ENCODE data around the gene CERS6.
A peak's percentile ranks its signal among the peaks of the same experiment; 100 is the strongest.
"Not testable (repeated sequence)": the region's sequence is repeated elsewhere in the genome, so short reads cannot be mapped to it uniquely, and the experiment has no call there.

The CERS6 gene

DNA sequence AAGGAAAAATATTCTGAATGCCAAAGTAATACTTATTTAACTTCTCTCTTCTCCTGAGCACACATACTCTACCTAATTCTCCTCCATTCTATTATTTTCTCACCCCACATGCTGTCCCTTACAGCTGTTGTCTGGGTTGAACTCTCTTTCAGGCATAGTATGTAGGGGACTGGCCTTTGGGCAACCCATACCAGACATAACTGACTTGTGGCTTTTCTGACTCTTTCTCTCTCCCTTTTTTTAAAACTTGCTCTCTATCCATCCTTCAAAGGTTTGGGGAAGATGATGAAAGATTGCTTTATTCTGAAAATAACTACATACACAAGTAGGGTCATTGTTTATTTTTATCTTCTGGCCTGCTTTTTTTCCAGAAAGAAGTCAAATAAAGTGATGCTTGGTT is 276.4 kb downstream of the CERS6 start:
- DNase-seq (ENCODE audit: low spot score), result no peak

DNA sequence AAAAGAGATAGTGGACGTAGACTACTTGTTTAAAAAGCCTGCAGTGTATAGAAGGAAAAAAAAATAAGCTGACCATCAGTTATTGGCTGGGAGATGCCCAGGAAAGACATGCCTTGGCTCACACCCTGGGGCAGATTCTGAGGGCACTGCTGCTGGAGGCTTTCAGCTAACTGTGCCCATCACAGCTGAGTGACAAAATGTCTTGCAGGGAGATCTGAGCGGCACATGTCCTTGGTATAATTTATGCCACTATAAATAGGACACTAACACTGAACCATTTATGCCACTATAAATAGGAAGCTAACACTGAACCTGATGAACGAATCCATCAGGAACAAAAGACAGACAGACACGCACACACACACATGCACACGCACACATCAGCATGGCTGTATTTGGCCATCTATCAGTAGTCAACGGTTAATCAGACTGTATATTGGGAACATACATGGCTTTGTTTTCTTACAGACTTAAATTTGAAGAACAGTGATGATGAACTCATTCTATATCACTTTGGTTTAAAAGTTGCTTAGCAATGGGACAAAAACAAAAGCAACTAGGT is 278.2 kb downstream of the CERS6 start:
- no peak for DNase-seq (ENCODE audit: low spot score)

DNA sequence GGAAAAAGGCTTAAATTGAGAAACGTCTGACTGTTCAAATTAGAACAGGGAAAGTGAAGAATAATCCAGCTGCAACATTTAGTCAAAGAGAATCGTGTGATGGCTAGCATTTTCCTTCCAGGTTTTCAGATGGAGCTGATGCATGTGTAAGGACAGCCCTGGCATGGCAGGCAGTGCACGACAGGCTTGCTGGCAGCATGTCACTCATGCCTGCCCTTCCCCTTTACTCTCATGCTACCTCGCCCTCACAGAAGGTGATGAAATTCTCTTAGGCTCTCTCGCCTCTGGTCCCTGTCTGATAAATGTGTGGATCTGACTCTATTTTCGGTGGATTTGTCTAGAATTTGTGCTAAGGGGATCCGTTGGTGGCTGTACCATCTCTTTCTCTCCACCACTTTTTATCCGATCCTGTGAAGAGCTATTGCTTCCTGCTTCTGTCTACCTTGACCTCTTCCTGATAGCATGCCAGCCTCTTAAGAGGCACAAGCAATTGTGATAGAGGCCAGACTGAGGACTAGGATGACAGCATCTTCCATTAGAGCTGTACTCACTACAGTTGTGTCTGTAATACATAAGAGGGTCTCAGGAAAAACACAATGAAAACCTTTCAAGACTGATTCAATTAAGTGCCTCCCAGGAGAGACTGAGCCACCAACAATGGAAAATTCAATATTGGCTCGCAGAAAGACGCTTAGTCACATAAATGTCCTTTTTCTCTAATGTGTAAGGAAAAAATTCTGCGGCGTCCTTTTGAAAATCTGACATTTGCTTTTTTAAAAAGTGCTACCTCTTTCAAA is 280.8 kb downstream of the CERS6 start:
- DNase-seq (ENCODE audit: low spot score), result no peak

DNA sequence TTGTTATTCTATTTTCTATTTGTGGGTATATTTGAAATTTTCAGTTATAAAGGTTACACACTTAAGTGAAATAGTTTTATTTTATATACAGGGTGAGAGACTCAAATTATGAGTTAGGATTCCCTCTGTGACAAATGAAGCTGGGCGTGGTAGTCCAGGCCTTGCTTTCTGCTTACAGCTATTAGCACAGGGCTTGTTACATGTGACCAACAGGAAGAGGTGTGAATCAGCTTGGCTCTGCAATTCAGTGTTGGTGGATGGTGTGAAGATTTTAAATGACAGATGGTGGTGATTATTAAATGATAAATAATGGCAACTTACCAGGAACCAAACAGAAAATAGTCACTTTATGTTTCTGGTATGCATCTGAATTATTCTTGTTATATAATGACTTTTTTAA is 282.0 kb downstream of the CERS6 start:
- peak; percentile 36 for DNase-seq (ENCODE audit: low spot score)

GRCh38 chr2:168740360-168740759 is 284.3 kb downstream of the CERS6 start:
- no peak for DNase-seq (ENCODE audit: low spot score)

DNA sequence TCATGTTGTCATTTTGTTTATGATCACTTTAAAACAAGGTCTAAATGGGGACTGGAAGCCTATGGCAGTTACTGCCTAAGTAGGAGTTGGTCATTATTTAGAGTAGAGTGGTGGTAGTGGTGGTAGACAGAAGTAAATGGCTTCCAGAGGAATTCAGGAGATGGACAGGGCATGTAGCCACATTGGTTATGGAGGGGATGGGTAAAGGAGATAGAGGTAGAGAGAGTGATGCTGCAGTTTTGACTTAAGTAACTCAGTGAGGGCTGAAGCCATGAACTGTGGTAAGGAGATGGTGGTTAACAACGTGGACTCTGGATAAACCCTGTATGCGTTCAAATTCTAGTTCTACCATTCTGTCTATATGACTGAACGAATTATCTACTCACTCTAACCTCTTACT is 284.7 kb downstream of the CERS6 start:
- no peak for DNase-seq (ENCODE audit: low spot score)

GRCh38 chr2:168742258-168742932 is 286.3 kb downstream of the CERS6 start:
- no peak for DNase-seq (ENCODE audit: low spot score)

DNA sequence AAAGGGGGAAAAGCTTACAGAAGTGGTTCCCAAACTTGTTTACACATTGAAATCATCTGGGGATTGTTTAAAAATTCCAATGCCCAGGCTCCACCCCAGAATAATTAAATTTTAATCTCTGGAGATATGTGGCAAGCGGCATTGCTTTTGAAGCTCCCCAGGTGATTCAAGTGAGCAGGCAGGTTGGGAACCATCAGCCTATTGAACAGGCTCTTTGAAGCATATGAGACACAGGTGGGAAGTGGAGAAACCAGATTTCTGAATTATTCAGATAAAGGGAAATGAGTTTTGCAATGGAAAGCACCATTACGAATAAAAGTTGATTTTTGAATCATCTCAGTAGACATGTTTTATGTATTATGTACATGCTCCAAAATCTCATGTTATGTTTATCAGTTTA is 288.8 kb downstream of the CERS6 start:
- no peak for DNase-seq (ENCODE audit: low spot score)

GRCh38 chr2:168748461-168748860 is 292.4 kb downstream of the CERS6 start:
- no peak for DNase-seq (ENCODE audit: low spot score)

DNA sequence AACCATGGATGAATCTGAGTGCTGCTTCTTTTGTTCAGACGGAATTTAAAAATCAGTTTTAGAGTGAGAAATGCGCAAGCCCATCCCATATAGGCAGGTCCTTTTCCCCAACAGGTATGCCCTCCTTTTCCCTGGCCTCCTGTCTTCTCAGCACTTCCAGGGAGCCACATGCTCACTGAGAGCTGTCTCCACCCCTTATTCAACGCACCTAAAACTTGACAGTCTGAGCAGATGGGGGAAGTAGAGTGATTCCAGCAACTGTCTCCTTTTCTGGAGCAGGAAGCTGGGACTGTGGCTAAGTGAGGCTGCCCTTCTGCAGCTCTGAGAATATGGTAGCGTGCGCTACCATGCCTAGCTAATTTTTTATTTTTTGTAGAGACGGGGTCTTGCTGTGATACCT is 293.2 kb downstream of the CERS6 start:
- no peak for DNase-seq (ENCODE audit: low spot score)

GRCh38 chr2:168751104-168751740 is 295.1 kb downstream of the CERS6 start:
- DNase-seq (ENCODE audit: low spot score), result no peak

- DNase-seq (ENCODE audit: low spot score), result no peak
These were observed 296.3 kb downstream of the CERS6 start for GRCh38 chr2:168752361-168752760.

- DNase-seq (ENCODE audit: low spot score), result no peak
These were observed 297.8 kb downstream of the CERS6 start for GRCh38 chr2:168753765-168754329.

DNA sequence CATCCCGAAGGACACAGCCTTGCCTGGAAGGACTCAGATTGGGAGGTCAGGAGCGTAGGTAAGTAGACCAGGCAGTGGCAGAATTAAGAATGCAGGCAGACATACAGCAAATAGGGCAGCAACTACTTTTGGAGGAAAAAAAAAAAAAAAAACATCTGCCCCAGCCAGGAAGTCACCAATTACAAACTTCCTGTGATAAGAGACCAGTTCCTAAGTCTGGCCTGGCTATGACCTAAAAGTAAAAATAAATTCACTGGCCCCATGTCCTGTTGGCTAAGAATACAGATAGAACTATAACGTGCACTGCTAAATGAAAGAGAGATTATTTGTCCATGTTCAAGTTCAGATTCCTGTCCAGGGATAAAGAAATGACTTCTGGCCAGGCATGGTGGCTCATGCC is 301.2 kb downstream of the CERS6 start:
- no peak for DNase-seq (ENCODE audit: low spot score)

DNA sequence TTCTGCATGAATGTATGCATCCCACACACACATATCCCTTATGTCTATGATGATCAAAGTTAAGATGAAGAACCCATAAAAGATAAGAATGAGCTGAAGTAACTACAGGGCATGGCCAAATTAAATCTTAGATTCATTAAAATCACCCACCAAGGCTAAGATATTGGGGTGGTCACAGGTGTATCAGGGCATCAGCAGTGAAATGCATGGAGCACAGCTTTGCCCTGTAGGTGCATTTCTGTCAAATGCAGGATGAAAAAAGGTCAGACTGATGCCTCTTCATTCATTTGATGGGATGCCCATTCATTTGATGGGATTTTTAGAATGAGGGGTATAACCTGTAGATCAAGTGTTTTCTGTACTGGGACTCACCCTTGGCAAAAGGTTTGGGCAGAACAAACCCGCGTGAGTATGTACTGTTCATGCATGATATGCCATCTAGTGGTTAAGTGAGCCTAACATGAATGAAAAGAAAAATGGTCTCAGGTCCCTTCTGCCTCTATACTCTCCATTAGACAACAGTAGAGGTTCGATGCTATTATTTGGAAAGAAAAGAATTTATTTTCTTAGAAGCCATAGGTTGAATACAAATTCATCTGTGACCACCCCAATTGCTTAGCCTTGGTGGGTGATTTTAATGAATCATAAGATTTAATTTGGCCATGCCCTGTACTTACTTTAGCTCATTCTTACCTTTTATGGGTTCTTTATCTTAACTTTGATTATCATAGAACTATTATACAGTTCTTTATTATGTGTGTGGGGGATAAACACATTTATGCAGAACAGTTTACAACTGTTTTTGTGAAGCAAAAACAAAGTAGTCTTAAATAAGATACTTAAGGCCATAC is 303.1 kb downstream of the CERS6 start:
- DNase-seq (ENCODE audit: low spot score), result peak; percentile 62

- DNase-seq (ENCODE audit: low spot score), result no peak
These were observed 309.3 kb downstream of the CERS6 start for GRCh38 chr2:168765401-168765800.

DNA sequence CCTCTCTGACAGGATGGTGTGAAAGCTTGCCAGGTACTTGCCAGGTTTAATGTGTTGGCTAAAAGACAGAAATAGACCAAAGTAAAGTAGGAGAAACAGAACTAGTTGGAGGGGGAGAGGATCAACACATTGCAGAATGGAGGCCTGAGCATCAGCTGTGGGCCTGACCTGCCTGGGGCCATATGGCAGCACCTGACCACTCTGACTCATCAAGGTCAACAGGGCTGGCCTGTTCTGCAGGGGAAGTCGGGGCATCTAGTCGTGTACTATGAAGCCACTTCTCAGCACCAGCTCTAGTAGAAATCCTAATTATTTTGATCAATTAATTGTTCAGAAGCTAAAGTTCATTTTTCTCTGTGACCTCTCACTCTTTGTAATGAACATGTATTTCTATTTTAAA is 310.5 kb downstream of the CERS6 start:
- no peak for DNase-seq (ENCODE audit: low spot score)

- DNase-seq (ENCODE audit: low spot score), result no peak
These were observed 311.2 kb downstream of the CERS6 start for GRCh38 chr2:168767258-168767657.

DNA sequence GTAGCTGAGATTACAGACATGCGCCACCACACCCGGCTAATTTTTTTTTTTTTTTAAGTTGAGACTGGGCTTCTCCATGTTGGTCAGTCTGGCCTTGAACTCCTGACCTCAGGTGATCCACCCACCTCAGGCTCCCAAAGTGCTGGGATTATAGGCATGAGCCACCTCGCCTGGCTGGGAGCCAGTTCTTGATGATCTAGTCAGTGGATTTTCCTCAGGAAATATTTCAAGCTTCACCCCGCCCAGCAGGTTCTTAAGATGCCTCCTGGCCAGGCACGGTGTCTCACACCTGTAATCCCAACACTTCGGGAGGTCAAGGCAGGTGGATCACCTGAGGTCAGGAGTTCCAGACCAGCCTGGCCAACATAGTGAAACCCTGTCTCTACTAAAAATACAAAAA is 312.3 kb downstream of the CERS6 start:
- DNase-seq (ENCODE audit: low spot score), result not testable (repeated sequence)

GRCh38 chr2:168770796-168771195 is 314.7 kb downstream of the CERS6 start:
- no peak for DNase-seq (ENCODE audit: low spot score)

- DNase-seq (ENCODE audit: low spot score), result no peak
These were observed 316.6 kb downstream of the CERS6 start for GRCh38 chr2:168772704-168773103.

DNA sequence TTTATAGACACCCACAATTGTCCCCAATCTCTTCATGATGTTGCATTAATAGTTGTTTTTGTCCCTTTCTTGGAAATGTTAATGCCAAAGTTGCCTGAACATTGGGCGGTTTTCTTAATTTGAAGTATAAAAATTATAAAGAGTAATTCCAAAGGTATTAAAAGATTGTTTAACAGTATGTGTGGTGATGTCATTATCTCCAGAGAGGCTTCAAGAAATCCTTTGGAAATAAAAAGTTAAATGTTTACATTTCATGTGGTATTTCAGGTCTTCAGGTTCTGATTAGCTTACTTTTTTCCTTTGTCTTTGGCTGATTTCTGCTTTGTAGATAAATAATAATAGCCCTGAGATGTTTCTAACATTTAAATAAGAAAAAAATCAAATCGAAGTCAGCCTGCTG is 317.1 kb downstream of the CERS6 start:
- no peak for DNase-seq (ENCODE audit: low spot score)
